Lower leg skin (tissue), 4 donors: ENCODE data around the gene KCNT1. TPM values are rescaled to one million over a fixed set of nuclear protein-coding genes. Genes with fewer than 3 reads are reported as not detected.

ENCODE experiments used
- DNase-seq, 2 donors: peaks; one replicate each; pipeline ENCODE4 v3.0.0-alpha.2; 2019; ENCODE audit warnings: low spot score in 2 of 2
- H3K4me3 ChIP-seq: fragments of 200-600 bp; sonication (generic); 2 replicates; pipeline ENCODE4 v1.5.1; 2017; ENCODE audit warnings: mild to moderate bottlenecking, low read depth; ENCODE audit not compliant: poor library complexity, severe bottlenecking
- CTCF ChIP-seq, 3 donors: fragments of 450-650 bp; IDR thresholded peaks; one replicate each; pipeline ENCODE4 v1.5.1; 2016; ENCODE audit warnings: antibody characterized with exemption in 3 of 3, mild to moderate bottlenecking in 3 of 3, moderate library complexity in 2 of 3
- POLR2A ChIP-seq, 2 donors: fragments of 450-650 bp; IDR thresholded peaks; one replicate each; pipeline ENCODE4 v1.6.1; 2016 to 2017; ENCODE audit warnings: antibody characterized with exemption in 2 of 2, mild to moderate bottlenecking in 1 of 2, moderate library complexity in 1 of 2
- WGBS, 2 donors: methylation state at CpG; one replicate each; pipeline ENCODE4 v1.1.5; 2018; 5-methylcytosine and 5-hydroxymethylcytosine counted together
- intact Hi-C: fragments of 100-400 bp; cut with DNase I; formaldehyde crosslinking; loops from one replicate; pipeline ENCODE4 v1.15.0; 2023; ENCODE audit warnings: low total_unique reads
- total RNA-seq, 4 donors: library from RNA; depleted of rRNA; stranded (reverse); fragments of >200 nt; gene quantifications; one replicate each; pipeline ENCODE4 v1.1.0, GENCODE V29; 2016

KCNT1 gene
- total RNA-seq, 4 donors from 2014 or later: 0.10 TPM; not detected in 3

- 82 to 97% methylated on average over 14 of the region's 14 CpGs for WGBS, 2 donors
- no peak for TF ChIP-seq POLR2A (IDR thresholded peaks at IDR 0.05)
- TF ChIP-seq CTCF (IDR thresholded peaks at IDR 0.05): no peak
- DNase-seq: no peak
- H3K4me3 ChIP-seq: no peak overlapping the region
- intact Hi-C loops: no loop called here
Observed at GRCh38 chr9:135779571-135779970, 77.6 kb downstream of the KCNT1 start.

- intact Hi-C loops: no loop called here
- no peak for TF ChIP-seq POLR2A (IDR thresholded peaks at IDR 0.05)
- no peak for TF ChIP-seq CTCF (IDR thresholded peaks at IDR 0.05)
- WGBS, 2 donors: 93 to 94% methylated on average over 7 to 16 of the region's 16 CpGs
- DNase-seq: no peak
- no peak overlapping the region for H3K4me3 ChIP-seq
Observed at GRCh38 chr9:135780086-135780485, 78.1 kb downstream of the KCNT1 start.

GRCh38 chr9:135780626-135781025 lies 78.6 kb downstream of the KCNT1 start:
- DNase-seq: no peak
- WGBS, 2 donors: 74 to 84% methylated on average over 11 to 21 of the region's 21 CpGs
- intact Hi-C loops: no loop called here
- TF ChIP-seq POLR2A (IDR thresholded peaks at IDR 0.05) (no peak), CTCF (IDR thresholded peaks at IDR 0.05) (no peak)
- H3K4me3 ChIP-seq: no peak overlapping the region

GRCh38 chr9:135782946-135783345 lies 81.0 kb downstream of the KCNT1 start:
- DNase-seq: no peak
- H3K4me3 ChIP-seq: no peak overlapping the region
- 86 to 90% methylated on average over 24 of the region's 24 CpGs for whole genome bisulfite sequencing, 2 donors
- intact Hi-C loops: no loop called here
- TF ChIP-seq CTCF (IDR thresholded peaks at IDR 0.05): no peak
- TF ChIP-seq POLR2A (IDR thresholded peaks at IDR 0.05): no peak

GRCh38 chr9:135783540-135784245 lies 81.7 kb downstream of the KCNT1 start:
- TF ChIP-seq POLR2A (IDR thresholded peaks at IDR 0.05): no peak
- TF ChIP-seq CTCF (IDR thresholded peaks at IDR 0.05): no peak
- no peak for DNase-seq
- 82 to 83% methylated on average over 23 to 26 of the region's 30 CpGs for WGBS, 2 donors
- intact Hi-C loops: no loop called here
- no peak overlapping the region for H3K4me3 ChIP-seq
